NCI-H774 (cell line): ENCODE measurements around the gene CHRNA4.

Source experiments
- DNase-seq: peaks from one replicate; lab custom pipeline; 2025; lab: John Stamatoyannopoulos, UW

CHRNA4 gene

DNA sequence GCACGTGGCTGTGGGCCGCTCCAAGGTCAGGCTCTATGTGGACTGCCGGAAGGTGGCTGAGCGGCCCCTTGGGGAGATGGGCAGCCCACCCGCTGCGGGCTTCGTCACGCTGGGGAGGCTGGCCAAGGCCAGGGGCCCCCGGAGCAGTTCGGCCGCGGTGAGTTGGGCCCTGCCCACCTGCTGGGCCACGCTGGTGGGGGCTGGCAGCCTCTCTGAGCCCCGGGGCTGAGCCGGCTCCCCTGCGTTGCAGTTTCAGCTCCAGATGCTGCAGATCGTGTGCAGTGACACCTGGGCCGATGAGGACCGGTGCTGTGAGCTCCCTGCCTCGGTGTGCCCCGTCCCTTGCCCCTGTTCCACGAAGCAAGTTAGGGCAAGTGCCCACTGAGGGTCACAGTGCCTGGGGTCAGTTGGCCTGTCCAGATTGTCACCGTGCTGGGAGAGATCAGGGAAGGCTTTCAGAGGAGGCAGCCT is 41.1 kb downstream of the CHRNA4 start:
- DNase-seq, result no peak

DNA sequence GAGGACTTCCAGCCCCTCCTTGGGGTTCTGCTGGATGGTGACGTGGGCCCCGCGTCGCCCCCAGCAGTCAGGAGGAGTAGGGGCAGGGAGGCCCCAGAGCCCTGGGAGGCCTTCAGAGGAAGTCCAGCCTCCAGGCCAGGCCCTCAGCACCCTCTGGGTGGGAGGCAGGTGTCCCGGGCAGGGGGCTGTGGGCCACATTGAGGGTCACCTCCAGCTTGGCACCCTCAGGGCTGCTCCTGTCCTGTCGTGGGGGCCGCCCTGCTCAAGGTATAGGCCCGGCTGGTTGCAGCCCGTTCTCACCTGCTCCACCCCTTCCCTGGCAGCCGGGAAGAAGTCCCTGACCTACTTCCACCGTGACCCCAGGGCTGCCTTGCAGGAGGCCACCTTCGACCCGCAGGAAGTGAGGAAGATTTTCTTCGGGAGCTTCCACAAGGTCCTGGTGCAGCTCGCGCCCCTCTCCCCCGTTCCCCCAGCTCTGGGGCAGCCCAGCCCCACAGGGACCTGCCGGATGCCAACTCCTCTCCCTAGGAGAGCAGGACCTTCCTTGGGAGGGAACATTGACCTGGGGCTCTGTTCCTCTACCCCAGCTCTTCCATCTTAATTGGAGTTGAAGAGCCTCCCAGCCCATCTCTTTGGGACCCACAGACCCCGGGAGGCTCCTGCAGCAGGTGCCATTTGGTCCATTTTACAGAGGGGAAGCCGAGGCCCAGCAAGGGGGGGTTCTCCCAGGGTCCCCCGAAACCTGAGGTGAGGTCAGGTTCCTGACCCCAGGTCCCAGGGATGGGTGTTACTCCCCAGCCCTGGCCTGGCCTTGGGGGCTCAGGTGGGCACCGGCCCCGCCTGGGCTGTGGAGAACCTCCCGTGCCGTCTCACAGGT is 41.7 kb downstream of the CHRNA4 start:
- DNase-seq, result no peak

DNA sequence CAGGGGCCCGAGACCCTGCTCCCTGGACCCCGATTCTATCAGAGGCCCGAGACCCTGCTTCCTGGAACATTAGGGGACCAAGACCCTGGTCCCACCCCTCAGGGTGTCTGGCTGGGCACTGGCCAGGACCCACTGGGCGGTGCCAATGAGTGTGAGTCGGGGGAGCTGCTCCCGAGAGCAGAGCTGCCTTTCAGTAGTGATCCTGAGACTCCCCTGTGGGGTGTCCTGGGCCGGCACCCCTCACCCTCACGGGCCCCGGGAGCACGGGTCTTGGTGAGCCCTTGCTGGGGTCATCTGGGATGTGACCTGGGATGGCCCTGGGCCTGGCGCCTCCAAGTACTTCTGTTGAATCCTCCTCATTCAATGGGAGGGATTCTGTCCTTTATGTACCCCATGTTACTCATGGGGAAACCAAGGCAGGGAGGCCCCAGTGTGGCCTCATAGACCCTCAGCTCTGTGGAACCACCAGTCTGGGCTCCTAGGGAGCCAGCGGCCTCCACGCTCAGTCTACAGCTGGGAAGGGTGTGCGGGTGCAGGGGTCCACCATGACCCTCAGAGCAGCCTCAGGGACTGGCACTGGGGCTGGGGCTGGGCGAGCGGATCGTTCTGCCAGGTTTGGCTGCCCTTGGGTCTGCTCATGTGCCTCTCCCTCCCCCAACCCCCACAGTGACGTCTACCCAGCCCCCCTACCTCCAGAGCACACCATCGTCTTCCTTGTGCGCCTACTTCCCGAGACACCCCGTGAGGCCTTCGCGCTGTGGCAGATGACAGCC is 42.6 kb downstream of the CHRNA4 start:
- no peak for DNase-seq

DNA sequence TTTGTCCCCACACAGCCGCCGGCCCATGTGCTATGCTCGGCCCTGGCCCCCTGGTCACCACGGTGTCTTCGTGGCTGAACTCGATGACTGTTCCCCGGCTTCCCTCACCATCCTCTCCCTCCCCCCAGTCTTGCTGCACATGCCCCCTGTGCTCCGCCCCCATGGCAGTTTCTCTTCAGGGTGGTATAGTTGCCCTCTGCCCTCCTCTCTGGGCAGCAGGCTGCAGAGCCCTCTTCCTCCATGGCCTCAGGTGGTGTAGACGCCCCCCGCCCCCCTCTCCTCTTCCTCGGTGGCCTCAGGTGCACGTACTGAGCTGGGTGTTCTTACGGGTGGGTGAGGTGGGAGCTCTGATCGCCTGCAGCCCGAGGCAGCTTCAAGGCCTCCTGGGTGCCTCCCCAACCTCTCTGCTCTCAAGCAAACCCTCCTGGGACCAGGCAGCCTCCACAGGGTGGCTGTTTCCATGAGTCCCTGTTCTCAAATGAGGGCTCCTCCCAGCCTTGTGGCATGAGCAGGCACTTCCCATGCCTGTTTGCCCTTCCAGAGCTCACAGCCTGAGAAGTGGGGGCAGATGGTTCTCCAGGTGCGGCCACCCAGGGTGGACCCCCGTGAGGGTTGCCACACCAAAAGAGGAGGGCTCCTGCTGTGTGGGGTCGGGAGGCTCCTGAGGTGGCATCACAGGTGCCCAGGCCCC is 43.4 kb downstream of the CHRNA4 start:
- no peak for DNase-seq

DNA sequence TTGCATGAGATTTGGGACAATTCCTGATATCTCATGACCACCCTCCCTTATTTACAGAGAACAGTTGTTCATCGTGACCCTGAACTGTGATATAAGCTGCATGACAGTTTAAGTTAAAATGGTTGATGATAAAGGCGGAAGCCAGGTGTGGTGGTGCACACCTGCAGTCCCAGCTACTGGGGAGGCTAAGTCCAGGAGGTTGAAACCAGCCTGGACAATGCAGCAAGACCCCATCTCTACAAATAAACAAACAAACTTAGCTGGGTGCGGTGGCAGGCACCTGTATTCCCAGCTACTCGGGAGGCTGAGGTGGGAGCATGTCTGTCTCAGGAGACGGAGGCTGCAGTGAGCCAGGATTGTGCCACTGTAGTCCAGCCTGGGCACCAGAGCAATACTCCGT is 44.1 kb downstream of the CHRNA4 start:
- DNase-seq, result no peak

- DNase-seq, result no peak
Measured at GRCh38 chr20:63316502-63316921, 44.6 kb downstream of the CHRNA4 start.

GRCh38 chr20:63315731-63316491 is 45.2 kb downstream of the CHRNA4 start:
- DNase-seq, result no peak

GRCh38 chr20:63315240-63315689 is 45.9 kb downstream of the CHRNA4 start:
- DNase-seq, result no peak

DNA sequence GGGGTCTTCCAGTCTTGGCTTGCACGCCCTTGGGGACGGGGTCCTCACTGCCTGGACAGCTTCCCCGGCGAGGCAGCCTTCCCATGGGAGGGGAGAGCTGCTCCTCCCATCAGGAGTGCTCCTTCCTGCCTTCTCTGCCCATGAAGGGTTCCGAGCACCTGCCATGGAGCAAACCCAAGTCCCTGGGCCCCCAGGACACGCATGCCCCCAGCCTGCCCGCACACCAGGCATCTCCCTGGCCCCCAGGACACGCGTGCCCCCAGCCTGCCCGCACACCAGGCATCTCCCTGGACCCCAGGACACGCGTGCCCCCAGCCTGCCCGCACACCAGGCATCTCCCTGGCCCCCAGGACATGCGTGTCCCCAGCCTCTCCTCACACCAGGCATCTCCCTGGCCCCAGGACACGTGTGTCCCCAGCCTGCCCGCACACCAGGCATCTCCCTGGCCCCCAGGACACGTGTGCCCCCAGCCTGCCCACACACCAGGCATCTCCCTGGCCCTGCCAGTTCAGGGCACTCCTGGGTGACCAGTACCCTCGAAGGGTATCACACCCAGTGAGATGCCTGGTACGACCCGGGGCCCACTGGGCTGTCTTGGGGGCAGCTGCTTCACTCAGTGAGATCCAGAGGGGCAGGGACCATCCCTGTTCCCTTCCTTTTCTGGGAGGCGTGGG is 46.4 kb downstream of the CHRNA4 start:
- DNase-seq, result no peak

GRCh38 chr20:63314015-63314471 is 47.1 kb downstream of the CHRNA4 start:
- no peak for DNase-seq

- DNase-seq, result no peak
Measured at GRCh38 chr20:63313349-63314014, 47.7 kb downstream of the CHRNA4 start.

- DNase-seq, result no peak
Measured at GRCh38 chr20:63312690-63313348, 48.3 kb downstream of the CHRNA4 start.

GRCh38 chr20:63312273-63312672 is 48.9 kb downstream of the CHRNA4 start:
- DNase-seq, result no peak

DNA sequence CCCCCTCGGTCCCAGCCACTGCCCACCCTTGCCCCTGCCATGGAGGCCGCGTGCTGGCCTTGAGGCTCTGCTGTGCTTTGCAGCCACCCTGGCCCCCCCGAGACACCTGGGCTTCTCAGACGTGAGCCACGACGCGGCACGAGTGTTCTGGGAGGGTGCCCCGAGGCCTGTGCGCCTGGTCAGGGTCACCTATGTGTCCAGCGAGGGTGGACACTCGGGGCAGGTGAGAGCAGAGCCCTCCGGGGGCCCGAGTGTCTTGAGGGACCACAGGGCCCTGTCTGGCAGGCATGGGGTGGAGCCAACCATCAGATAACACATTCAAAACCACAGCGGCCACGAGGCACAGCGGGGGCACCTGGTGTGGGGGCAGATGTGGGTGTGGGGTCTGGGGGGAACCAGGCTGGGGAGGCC is 49.3 kb downstream of the CHRNA4 start:
- no peak for DNase-seq

DNA sequence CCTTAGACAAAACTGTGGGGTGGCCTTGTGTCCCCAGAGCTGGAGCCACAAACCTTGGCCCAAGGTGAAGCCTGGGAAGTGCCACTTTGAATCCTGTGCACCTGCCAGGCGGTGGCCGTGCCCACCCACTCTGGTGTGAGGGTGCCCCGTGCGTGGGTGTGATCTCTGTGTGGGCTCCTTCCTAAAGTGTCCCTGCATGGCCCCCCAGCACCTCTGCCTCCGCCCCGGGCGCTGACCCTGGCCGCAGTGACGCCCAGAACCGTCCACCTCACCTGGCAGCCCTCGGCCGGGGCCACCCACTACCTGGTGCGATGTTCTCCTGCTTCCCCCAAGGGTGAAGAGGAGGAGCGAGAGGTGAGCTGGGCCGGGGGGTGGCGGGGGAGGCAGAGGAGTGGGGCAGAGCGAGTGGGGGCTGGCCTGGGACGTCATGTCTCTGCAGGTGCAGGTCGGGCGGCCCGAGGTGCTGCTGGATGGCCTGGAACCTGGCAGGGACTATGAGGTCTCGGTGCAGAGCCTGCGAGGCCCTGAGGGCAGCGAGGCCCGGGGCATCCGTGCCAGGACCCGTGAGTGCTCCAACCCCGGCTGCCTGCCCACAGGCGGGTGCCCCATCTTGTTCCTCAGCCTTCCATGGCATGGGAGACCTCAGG is 49.8 kb downstream of the CHRNA4 start:
- no peak for DNase-seq

DNA sequence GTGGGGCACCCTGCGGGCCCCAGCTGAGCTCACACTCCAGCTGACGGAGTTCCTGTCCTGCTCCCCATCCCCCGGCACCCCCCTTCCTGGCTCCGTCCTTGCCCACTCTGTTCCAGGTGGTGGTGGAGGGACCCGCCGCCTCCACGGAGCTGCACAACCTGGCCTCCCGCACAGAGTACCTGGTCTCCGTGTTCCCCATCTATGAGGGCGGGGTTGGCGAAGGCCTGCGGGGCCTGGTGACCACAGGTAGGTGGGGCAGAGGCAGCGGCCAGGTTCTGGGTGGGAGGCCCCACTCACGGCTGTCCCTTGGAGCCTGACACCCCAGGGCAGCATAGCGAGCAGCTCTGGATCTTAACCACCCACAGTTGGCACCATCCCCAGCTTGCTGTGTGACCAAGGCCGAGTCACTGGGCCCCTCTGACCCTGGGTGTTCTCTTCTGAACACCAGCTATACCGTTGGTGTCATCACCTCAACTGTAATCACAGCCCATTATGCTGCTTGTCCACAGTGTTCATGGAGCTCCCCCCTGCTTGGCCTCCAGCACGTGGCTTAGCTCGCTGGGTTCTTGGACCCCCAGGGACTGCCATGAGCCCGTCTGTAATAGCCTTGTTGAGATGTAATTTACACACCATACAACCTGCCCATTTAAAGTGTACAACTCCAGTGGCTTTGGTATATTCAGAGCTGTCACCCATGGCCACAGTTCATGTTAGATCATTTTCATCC is 50.7 kb downstream of the CHRNA4 start:
- no peak for DNase-seq

GRCh38 chr20:63309261-63310071 is 51.7 kb downstream of the CHRNA4 start:
- DNase-seq, result no peak
